Activated CD4-positive, alpha-beta memory T cell treated with anti-CD3 and anti-CD28 coated beads for 36 hours (primary cell): Measurements from ENCODE around the gene ICA1L. TPM values are rescaled to one million over a fixed set of nuclear protein-coding genes. Genes with fewer than 3 reads are reported as not detected.
"Not testable (repeated sequence)": the region's sequence is repeated elsewhere in the genome, so short reads cannot be mapped to it uniquely, and the experiment has no call there.

Experiments
- CTCF ChIA-PET: fragments of 350-600 bp; sonication (Branson Sonifier 250); formaldehyde crosslinking; loops from one replicate; lab custom pipeline; 2021; ENCODE audit warnings: antibody characterized with exemption, inconsistent platforms; lab: Charles Lee
- POLR2A ChIA-PET: fragments of 350-600 bp; sonication (Branson Sonifier 250); formaldehyde crosslinking; loops from one replicate; lab custom pipeline; 2021; ENCODE audit warnings: antibody characterized with exemption; lab: Charles Lee
- DNase-seq: peaks from one replicate; pipeline ENCODE4 v3.0.0-alpha.2; 2020
- H3K27ac Mint-ChIP-seq: one replicate; pipeline ENCODE4 v1.8.0; 2021; ENCODE audit warnings: mixed read lengths
- H3K27me3 Mint-ChIP-seq: one replicate; pipeline ENCODE4 v1.8.0; 2021; ENCODE audit warnings: mixed read lengths
- H3K36me3 Mint-ChIP-seq: one replicate; pipeline ENCODE4 v1.8.0; 2021; ENCODE audit warnings: mixed read lengths
- H3K4me1 Mint-ChIP-seq: one replicate; pipeline ENCODE4 v1.8.0; 2021; ENCODE audit warnings: low read depth, mixed read lengths
- H3K4me3 Mint-ChIP-seq: one replicate; pipeline ENCODE4 v1.8.0; 2021; ENCODE audit warnings: mild to moderate bottlenecking, mixed read lengths
- H3K9me3 Mint-ChIP-seq: one replicate; pipeline ENCODE4 v1.8.0; 2021; ENCODE audit warnings: mixed read lengths
- intact Hi-C: fragments of 100-400 bp; cut with micrococcal nuclease; formaldehyde crosslinking; loops from one replicate; pipeline ENCODE4 v1.15.1; 2023
- total RNA-seq, 2 experiments: library from RNA; stranded (reverse); gene quantifications; one replicate each; pipeline ENCODE4 v1.2.3, GENCODE V29; 2021

ICA1L gene
- total RNA-seq, 2 experiments from 2014 or later = 5.8 to 6.0 TPM

DNA sequence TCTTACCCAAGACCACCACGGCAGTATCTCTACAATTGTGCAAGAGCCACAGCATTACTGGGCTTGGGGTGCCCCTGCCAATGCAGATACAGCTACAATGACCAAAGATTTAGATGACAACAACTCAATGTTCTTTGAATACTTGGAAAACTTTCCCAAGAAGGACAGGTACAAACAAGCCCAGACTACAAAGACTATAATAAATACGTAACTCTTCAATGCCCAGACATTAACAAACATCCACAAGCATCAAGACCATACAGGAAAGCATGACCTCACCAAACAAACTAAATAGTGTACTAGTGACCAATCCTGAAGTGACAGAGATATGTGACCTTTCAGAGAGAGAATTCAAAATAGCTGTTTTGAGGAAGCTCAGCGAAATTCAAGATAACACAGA lies 62.8 kb downstream of the ICA1L start:
- Mint-ChIP-seq H3K36me3 (peaks cover 16% of the 10 kb centered on the region), H3K4me3 (no peak overlapping the region), H3K27ac (no peak overlapping the region), H3K4me1 (no peaks in the 10 kb centered on the region), H3K27me3 (no peaks in the 10 kb centered on the region), H3K9me3 (peaks cover 11% of the 10 kb centered on the region)
- ChIA-PET CTCF (no interaction called here), POLR2A (no interaction called here)
- intact Hi-C loops = no loop called here
- DNase-seq = no peak

DNA sequence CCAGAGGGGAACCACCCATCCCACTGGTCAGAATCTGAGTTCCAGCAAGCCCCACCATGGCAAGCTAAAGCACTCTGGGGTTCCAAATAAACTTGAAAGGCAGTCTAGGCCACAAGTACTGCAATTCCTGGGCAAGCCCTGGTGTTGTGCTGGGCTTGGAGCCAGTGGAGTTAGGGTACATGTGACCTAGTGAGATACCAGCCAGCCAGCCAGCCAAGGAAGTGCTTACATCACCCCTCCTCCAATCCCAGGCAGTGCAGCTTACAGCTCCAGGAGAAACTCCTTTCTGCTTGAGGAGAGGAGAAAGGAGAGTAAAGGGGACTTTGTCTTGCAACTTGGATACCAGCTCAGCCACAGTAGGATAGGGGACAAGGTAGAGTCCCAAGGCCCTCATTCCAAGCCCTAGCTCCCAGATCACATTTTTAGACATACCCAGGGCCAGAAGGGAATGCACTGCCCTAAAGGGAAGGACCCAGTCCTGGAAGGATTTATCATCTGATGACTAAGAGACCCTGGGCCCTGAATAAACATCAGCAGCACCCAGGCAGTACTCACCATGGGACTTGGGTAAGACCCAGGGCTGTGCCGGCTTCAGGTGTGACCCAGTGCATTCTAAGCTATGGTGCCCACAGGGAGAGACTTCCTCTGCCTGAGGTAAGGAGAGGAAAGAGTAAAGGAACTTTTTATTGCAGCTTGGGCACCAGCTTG lies 64.0 kb downstream of the ICA1L start:
- H3K27me3 Mint-ChIP-seq, DNase-seq, H3K4me1 Mint-ChIP-seq, CTCF ChIA-PET, H3K27ac Mint-ChIP-seq, H3K4me3 Mint-ChIP-seq, intact Hi-C loops, POLR2A ChIA-PET: not testable (repeated sequence)
- Mint-ChIP-seq H3K9me3 (peaks cover 11% of the 10 kb centered on the region), H3K36me3 (peaks cover 16% of the 10 kb centered on the region)

DNA sequence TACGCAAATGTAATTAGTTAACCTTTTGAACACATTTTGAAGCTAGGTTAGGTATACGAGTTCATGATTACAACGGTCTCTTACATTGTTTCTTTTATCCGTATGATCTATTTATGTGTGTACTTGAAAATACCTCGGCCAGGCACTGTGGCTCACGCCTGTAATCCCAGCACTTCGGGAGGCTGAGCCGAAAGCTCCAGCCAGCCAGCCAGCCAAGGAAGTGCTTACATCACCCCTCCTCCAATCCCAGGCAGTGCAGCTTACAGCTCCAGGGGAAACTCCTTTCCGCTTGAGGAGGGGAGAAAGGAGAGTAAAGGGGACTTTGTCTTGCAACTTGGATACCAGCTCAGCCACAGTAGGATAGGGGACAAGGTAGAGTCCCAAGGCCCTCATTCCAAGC lies 65.7 kb downstream of the ICA1L start:
- intact Hi-C loops, H3K9me3 Mint-ChIP-seq, CTCF ChIA-PET, H3K4me1 Mint-ChIP-seq, H3K4me3 Mint-ChIP-seq, DNase-seq, POLR2A ChIA-PET, H3K27ac Mint-ChIP-seq, H3K27me3 Mint-ChIP-seq: not testable (repeated sequence)
- H3K36me3 Mint-ChIP-seq = peaks cover 11% of the 10 kb centered on the region

DNA sequence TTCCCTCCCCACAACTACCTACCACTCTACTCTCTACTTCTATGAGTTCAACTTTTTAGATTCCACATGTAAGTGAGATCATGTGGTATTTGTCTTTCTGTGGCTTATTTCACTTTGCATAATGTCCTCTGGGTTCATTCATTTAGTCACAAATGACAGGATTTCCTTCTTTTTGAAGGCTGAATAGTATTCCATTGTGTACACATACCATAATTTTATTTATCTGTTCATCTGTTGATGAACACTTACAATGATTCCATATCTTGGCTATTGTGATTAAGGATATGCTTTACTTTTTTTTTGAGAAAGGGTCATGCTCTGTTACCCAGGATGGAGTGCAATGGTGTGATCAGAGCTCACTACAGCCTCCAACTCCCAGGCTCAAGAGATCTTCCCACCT lies 73.6 kb downstream of the ICA1L start:
- DNase-seq = no peak
- Mint-ChIP-seq H3K27me3 (no peaks in the 10 kb centered on the region), H3K27ac (no peak overlapping the region), H3K4me1 (no peaks in the 10 kb centered on the region), H3K9me3 (peaks cover 5% of the 10 kb centered on the region), H3K4me3 (no peak overlapping the region), H3K36me3 (peaks cover 7% of the 10 kb centered on the region)
- ChIA-PET POLR2A (interaction anchor here (0.6 kb wide), 1 partner anchor 882 kb away, joined by 3 read pairs; no protein-coding TSS in a partner anchor), CTCF (no interaction called here)
- intact Hi-C loops = no loop called here

GRCh38 chr2:202790676-202791075 lies 80.9 kb downstream of the ICA1L start:
- POLR2A ChIA-PET = no interaction called here
- Mint-ChIP-seq H3K4me1 (no peaks in the 10 kb centered on the region), H3K4me3 (no peak overlapping the region), H3K27me3 (no peaks in the 10 kb centered on the region), H3K36me3 (peaks cover 16% of the 10 kb centered on the region), H3K27ac (no peak overlapping the region), H3K9me3 (no peaks in the 10 kb centered on the region)
- DNase-seq = no peak
- CTCF ChIA-PET = no interaction called here
- intact Hi-C loops = no loop called here

GRCh38 chr2:202786842-202787241 lies 84.7 kb downstream of the ICA1L start:
- Mint-ChIP-seq H3K9me3 (no peaks in the 10 kb centered on the region), H3K36me3 (peaks cover 22% of the 10 kb centered on the region), H3K27ac (no peak overlapping the region), H3K27me3 (no peaks in the 10 kb centered on the region), H3K4me1 (no peaks in the 10 kb centered on the region), H3K4me3 (no peak overlapping the region)
- intact Hi-C loops = no loop called here
- POLR2A ChIA-PET = no interaction called here
- DNase-seq = no peak
- CTCF ChIA-PET = no interaction called here

DNA sequence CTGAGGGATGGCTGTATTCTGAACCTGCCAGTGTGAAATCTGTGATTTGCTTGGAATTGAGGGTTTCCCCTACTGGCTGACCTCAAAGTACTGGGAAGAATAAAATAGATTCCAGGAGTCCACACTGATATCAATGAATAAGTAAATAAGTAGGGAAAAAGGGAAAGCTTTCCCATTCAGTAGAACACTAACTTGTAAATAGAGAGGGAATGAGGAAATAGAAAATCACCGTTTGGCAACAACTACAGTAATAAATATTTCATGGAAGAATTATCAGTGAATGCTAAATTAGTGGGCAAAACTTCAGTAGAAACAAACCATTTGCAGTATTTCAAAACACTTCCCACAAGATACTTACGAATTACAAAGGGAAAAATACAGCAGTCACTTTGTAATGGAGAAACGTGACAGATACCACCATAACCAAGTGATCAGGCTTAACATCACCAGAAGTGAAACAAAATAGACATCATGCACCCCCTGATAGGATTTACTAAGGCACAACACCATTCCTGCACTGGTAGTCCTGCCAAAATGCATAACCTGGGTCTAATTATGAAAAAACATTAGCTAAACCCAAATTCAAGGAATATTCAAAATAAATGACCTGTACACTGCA lies 88.5 kb downstream of the ICA1L start:
- POLR2A ChIA-PET = no interaction called here
- peaks cover 20% of the 10 kb centered on the region for H3K36me3 Mint-ChIP-seq
- no peak overlapping the region for H3K27ac Mint-ChIP-seq
- intact Hi-C loops = no loop called here
- H3K4me1 Mint-ChIP-seq = peaks cover 14% of the 10 kb centered on the region
- no peaks in the 10 kb centered on the region for H3K9me3 Mint-ChIP-seq
- no peak for DNase-seq
- no peak overlapping the region for H3K4me3 Mint-ChIP-seq
- CTCF ChIA-PET = no interaction called here
- no peaks in the 10 kb centered on the region for H3K27me3 Mint-ChIP-seq

GRCh38 chr2:202780514-202781021 lies 91.0 kb downstream of the ICA1L start:
- Mint-ChIP-seq H3K4me3 (no peak overlapping the region), H3K27me3 (no peaks in the 10 kb centered on the region), H3K27ac (no peak overlapping the region), H3K4me1 (peaks cover 14% of the 10 kb centered on the region), H3K36me3 (peaks cover 17% of the 10 kb centered on the region), H3K9me3 (no peaks in the 10 kb centered on the region)
- CTCF ChIA-PET = no interaction called here
- intact Hi-C loops = loop anchor here (1.0 kb wide), 1 partner anchor 146 kb away; the partner anchor contains the start of gene FAM117B
- peak; percentile 24 for DNase-seq
- POLR2A ChIA-PET = interaction anchor here (0.5 kb wide), 1 partner anchor 111 kb away, joined by 4 read pairs; no protein-coding TSS in a partner anchor

- no peak for DNase-seq
- Mint-ChIP-seq H3K4me1 (peaks cover 14% of the 10 kb centered on the region), H3K27ac (no peak overlapping the region), H3K4me3 (no peak overlapping the region), H3K9me3 (no peaks in the 10 kb centered on the region), H3K36me3 (peaks cover 22% of the 10 kb centered on the region), H3K27me3 (no peaks in the 10 kb centered on the region)
- intact Hi-C loops = no loop called here
- POLR2A ChIA-PET = interaction anchor here (0.7 kb wide), 1 partner anchor 366 kb away, joined by 3 read pairs; no protein-coding TSS in a partner anchor
- CTCF ChIA-PET = interaction anchor here (1.5 kb wide), 1 partner anchor 190 kb away, joined by 6 read pairs; no protein-coding TSS in a partner anchor
Observed at GRCh38 chr2:202778217-202778616, 93.3 kb downstream of the ICA1L start.

GRCh38 chr2:202774104-202774503 lies 97.5 kb downstream of the ICA1L start:
- no peaks in the 10 kb centered on the region for H3K4me1 Mint-ChIP-seq
- intact Hi-C loops = no loop called here
- peaks cover 18% of the 10 kb centered on the region for H3K36me3 Mint-ChIP-seq
- H3K9me3 Mint-ChIP-seq = no peaks in the 10 kb centered on the region
- no peak overlapping the region for H3K4me3 Mint-ChIP-seq
- no peaks in the 10 kb centered on the region for H3K27me3 Mint-ChIP-seq
- no peak for DNase-seq
- ChIA-PET CTCF (no interaction called here), POLR2A (no interaction called here)
- no peak overlapping the region for H3K27ac Mint-ChIP-seq

GRCh38 chr2:202773301-202773973 lies 98.1 kb downstream of the ICA1L start:
- DNase-seq = no peak
- Mint-ChIP-seq H3K36me3 (peaks cover 15% of the 10 kb centered on the region), H3K27me3 (no peaks in the 10 kb centered on the region), H3K9me3 (no peaks in the 10 kb centered on the region), H3K4me1 (no peaks in the 10 kb centered on the region), H3K27ac (no peak overlapping the region), H3K4me3 (no peak overlapping the region)
- intact Hi-C loops = no loop called here
- CTCF ChIA-PET = no interaction called here
- POLR2A ChIA-PET = no interaction called here

DNA sequence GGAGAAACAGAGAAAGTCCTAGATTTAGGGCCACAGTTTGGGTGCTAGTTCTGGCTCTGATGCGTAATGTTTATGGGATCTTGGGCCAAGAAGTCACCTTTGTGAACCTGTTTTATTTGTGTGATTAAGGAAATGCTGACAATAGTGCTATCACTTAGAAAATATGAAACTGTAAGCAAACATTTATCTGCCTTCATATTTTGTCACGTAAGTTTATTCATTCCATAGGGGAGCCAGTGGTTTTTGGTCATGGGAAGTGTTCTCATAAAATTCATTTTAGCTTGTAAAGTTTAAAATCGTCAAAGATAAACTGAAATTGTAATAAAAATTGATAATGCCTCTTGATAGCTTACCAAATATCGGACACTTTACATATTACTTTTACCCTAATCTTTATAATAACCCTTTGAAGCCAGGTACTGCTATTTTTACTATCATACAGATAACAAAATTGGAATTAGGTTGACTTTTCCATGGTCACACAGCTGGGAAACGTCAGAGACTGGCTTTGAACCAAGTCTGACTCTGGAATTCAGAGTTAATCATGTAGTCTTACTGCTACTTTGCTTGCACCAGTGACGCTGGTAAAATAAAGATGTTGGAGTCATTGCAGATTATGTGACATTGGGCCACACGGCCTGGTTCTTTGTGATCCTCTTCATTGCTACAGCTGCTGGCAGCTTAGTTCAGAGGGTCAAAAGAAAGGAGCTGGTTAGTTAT lies 99.7 kb downstream of the ICA1L start:
- H3K27ac Mint-ChIP-seq = no peak overlapping the region
- ChIA-PET CTCF (interaction anchor here (0.5 kb wide), 1 partner anchor 35 kb away, joined by 4 read pairs; no protein-coding TSS in a partner anchor), POLR2A (no interaction called here)
- intact Hi-C loops = no loop called here
- H3K27me3 Mint-ChIP-seq = no peaks in the 10 kb centered on the region
- no peak for DNase-seq
- H3K4me3 Mint-ChIP-seq = no peak overlapping the region
- no peaks in the 10 kb centered on the region for H3K9me3 Mint-ChIP-seq
- H3K36me3 Mint-ChIP-seq = peaks cover 15% of the 10 kb centered on the region
- peaks cover 2% of the 10 kb centered on the region for H3K4me1 Mint-ChIP-seq
